ENCODE data around the gene ZNF565. TPM values are rescaled to one million over a fixed set of nuclear protein-coding genes. Genes with fewer than 3 reads are reported as not detected.
"Not testable (repeated sequence)": the region's sequence is repeated elsewhere in the genome, so short reads cannot be mapped to it uniquely, and the experiment has no call there.

The ZNF565 gene
- total RNA-seq, 1 experiment from 2014 or later: 5.7 TPM

DNA sequence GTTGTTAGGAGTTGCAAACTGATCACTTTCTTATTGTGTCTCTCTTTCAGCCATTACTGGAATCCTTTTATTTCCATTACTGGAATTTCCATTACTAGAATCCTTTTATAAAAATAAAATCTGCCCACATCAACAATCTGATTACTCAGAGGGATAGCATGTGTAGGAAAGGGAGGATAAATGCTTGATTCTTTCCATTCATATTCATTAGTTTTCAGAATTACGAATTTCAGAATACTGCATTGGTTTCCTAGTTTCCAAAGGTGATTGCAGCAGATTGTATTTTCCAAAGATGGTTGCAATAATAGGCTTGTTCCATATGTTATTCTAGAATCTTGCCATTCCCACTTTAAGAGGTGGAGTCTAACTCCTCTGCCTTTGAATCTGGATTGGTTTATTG is 37.6 kb upstream of the ZNF565 start:
- no peaks in the 10 kb centered on the region for H3K9me3 ChIP-seq (ENCODE audit: low read length)
- no peak overlapping the region for H3K9ac ChIP-seq (ENCODE audit: low read length)
- no peaks in the 10 kb centered on the region for H3K36me3 ChIP-seq (ENCODE audit: insufficient read depth, low read length)
- no peak overlapping the region for H3K4me2 ChIP-seq (ENCODE audit: low read depth, low read length, poor library complexity, severe bottlenecking)
- H3K9me2 ChIP-seq (replicated peaks; ENCODE audit: insufficient read depth, low read length): no peaks in the 10 kb centered on the region
- H3K4me3 ChIP-seq (ENCODE audit: low read length): no peak overlapping the region
- no peaks in the 10 kb centered on the region for H3K27me3 ChIP-seq (ENCODE audit: low read length)
- no peak for DNase-seq
- no peaks in the 10 kb centered on the region for H3K4me1 ChIP-seq (ENCODE audit: low read length)
- no peak overlapping the region for H2AFZ ChIP-seq (ENCODE audit: low read length)
- no peaks in the 10 kb centered on the region for H4K20me1 ChIP-seq (ENCODE audit: insufficient read depth, low read depth, low read length)
- H3K79me2 ChIP-seq (ENCODE audit: low read length): no peaks in the 10 kb centered on the region
- no peak overlapping the region for H3K27ac ChIP-seq (ENCODE audit: low read length)

DNA sequence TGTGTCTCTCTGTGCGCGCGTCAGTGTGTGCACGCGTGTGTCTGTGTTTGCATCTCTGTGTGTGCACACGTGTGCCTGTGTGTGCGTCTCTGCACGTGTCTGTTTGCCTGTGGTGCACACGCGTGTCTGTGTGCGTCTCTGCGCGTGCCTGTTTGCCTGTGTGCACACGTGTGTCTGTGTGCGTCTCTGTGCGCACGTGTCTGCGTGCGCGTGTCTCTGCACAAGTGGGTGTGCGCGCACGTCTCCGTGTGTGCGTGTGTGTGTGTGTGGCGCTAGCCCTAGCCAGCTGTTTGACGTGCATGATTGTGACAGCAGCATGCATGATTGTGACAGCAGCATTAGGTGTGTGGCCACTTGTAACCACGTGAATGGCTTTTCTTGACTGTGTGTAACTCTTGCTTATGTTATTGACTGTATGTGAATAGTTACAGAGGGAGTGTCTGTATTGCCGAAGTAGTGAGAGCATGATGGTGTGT is 31.6 kb upstream of the ZNF565 start:
- Histone ChIP-seq H3K9me3 (ENCODE audit: low read length) (no peaks in the 10 kb centered on the region), H3K9me2 (replicated peaks; ENCODE audit: insufficient read depth, low read length) (no peaks in the 10 kb centered on the region), H4K20me1 (ENCODE audit: insufficient read depth, low read depth, low read length) (no peaks in the 10 kb centered on the region), H3K79me2 (ENCODE audit: low read length) (no peaks in the 10 kb centered on the region), H3K27me3 (ENCODE audit: low read length) (no peaks in the 10 kb centered on the region), H2AFZ (ENCODE audit: low read length) (no peak overlapping the region), H3K4me1 (ENCODE audit: low read length) (no peaks in the 10 kb centered on the region), H3K4me3 (ENCODE audit: low read length) (no peak overlapping the region), H3K4me2 (ENCODE audit: low read depth, low read length, poor library complexity, severe bottlenecking) (no peak overlapping the region), H3K27ac (ENCODE audit: low read length) (no peak overlapping the region), H3K36me3 (ENCODE audit: insufficient read depth, low read length) (no peaks in the 10 kb centered on the region), H3K9ac (ENCODE audit: low read length) (no peak overlapping the region)
- no peak for DNase-seq

DNA sequence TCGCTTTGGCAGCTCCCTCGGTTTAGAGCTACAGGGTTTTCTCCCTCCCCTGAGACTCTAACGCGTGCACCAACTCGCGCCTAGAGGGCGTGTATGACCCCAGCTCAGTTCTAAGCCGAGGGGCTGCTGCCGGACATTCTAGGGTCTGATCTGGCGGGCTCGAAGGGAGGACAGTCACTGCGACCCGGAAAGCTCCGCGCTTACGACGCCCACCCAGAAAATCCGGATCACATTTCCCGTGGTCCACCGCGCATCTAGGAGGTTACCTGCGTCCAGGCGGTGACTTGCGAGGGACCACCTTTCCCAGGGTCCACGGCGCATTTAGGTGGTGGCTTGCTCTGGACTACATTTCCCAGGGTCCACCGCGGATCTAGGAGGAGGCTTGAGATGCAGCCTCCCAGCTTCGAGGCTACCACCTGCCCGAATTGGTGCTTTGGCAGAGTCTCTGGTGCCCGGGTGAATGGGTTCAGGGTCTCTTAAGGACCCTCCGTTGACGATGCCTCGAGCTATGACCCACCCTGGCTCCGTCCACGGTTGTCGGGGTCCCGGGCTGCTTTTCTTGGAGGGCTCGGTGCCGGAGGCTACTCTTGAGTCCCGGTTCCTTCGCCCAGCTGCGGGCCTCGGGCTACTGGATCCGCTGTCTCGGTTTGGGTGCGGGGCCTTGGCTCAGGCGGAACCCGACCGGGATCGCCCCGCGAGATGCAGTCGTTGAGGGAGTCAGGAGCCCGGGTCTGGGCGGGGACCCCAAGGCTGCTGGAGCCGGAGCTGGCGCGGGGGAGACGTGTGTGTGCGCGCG is 30.9 kb upstream of the ZNF565 start:
- H3K36me3 ChIP-seq (ENCODE audit: insufficient read depth, low read length): no peaks in the 10 kb centered on the region
- no peaks in the 10 kb centered on the region for H3K4me1 ChIP-seq (ENCODE audit: low read length)
- no peaks in the 10 kb centered on the region for H3K9me3 ChIP-seq (ENCODE audit: low read length)
- no peak for DNase-seq
- no peak overlapping the region for H2AFZ ChIP-seq (ENCODE audit: low read length)
- H3K9ac ChIP-seq (ENCODE audit: low read length): no peak overlapping the region
- no peak overlapping the region for H3K4me2 ChIP-seq (ENCODE audit: low read depth, low read length, poor library complexity, severe bottlenecking)
- H4K20me1 ChIP-seq (ENCODE audit: insufficient read depth, low read depth, low read length): no peaks in the 10 kb centered on the region
- no peaks in the 10 kb centered on the region for H3K79me2 ChIP-seq (ENCODE audit: low read length)
- no peak overlapping the region for H3K4me3 ChIP-seq (ENCODE audit: low read length)
- H3K27ac ChIP-seq (ENCODE audit: low read length): no peak overlapping the region
- no peaks in the 10 kb centered on the region for H3K27me3 ChIP-seq (ENCODE audit: low read length)
- H3K9me2 ChIP-seq (replicated peaks; ENCODE audit: insufficient read depth, low read length): no peaks in the 10 kb centered on the region

DNA sequence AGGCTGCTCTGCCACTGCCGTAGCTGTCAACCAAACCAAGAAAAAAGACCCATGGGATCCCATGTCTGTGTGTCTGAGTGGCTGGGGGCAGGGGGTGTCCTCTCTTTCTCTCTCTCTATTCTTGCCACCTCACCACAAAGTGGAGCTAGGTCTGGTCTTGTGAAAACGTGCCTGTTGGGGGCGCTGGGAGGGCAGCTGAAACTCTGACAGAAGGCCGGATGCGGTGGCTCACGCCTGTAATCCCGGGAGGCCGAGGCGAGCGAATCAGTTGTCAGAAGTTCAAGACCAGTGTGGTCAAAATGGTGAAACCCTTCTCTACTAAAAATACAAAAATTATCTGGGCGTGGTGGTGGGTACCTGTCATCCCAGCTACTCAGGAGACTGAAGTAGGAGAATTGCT is 29.6 kb upstream of the ZNF565 start:
- 0 out of 2 replicates have a peak, but pooled peaks cover 3% of the 10 kb centered on the region for H3K36me3 ChIP-seq (ENCODE audit: insufficient read depth, low read length)
- H3K9me2 ChIP-seq (replicated peaks; ENCODE audit: insufficient read depth, low read length): no peaks in the 10 kb centered on the region
- H3K27ac ChIP-seq (ENCODE audit: low read length): no peak overlapping the region
- H4K20me1 ChIP-seq (ENCODE audit: insufficient read depth, low read depth, low read length): no peaks in the 10 kb centered on the region
- no peak for DNase-seq
- H3K4me3 ChIP-seq (ENCODE audit: low read length): no peak overlapping the region
- no peaks in the 10 kb centered on the region for H3K9me3 ChIP-seq (ENCODE audit: low read length)
- H3K4me2 ChIP-seq (ENCODE audit: low read depth, low read length, poor library complexity, severe bottlenecking): no peak overlapping the region
- H3K79me2 ChIP-seq (ENCODE audit: low read length): no peaks in the 10 kb centered on the region
- no peaks in the 10 kb centered on the region for H3K4me1 ChIP-seq (ENCODE audit: low read length)
- H3K27me3 ChIP-seq (ENCODE audit: low read length): no peaks in the 10 kb centered on the region
- no peak overlapping the region for H3K9ac ChIP-seq (ENCODE audit: low read length)
- no peak overlapping the region for H2AFZ ChIP-seq (ENCODE audit: low read length)

DNA sequence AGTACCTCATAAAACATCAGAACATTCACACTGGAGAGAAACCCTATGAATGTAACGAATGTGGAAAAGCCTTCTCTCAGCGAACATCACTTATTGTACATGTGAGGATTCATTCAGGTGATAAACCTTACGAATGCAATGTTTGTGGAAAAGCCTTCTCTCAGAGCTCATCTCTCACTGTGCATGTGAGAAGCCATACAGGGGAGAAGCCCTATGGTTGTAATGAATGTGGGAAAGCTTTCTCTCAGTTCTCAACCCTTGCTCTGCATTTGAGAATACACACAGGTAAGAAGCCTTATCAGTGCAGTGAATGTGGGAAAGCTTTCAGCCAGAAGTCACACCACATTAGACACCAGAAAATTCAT is 22.5 kb upstream of the ZNF565 start:
- Histone ChIP-seq H3K4me3 (ENCODE audit: low read length) (no peak overlapping the region), H3K79me2 (ENCODE audit: low read length) (no peaks in the 10 kb centered on the region), H3K9me3 (ENCODE audit: low read length) (no peaks in the 10 kb centered on the region), H3K9me2 (replicated peaks; ENCODE audit: insufficient read depth, low read length) (no peaks in the 10 kb centered on the region), H3K4me2 (ENCODE audit: low read depth, low read length, poor library complexity, severe bottlenecking) (no peak overlapping the region), H3K4me1 (ENCODE audit: low read length) (no peaks in the 10 kb centered on the region), H2AFZ (ENCODE audit: low read length) (no peak overlapping the region), H3K27ac (ENCODE audit: low read length) (no peak overlapping the region), H4K20me1 (ENCODE audit: insufficient read depth, low read depth, low read length) (no peaks in the 10 kb centered on the region), H3K27me3 (ENCODE audit: low read length) (no peaks in the 10 kb centered on the region), H3K36me3 (ENCODE audit: insufficient read depth, low read length) (peaks cover 67% of the 10 kb centered on the region), H3K9ac (ENCODE audit: low read length) (no peak overlapping the region)
- DNase-seq: no peak

DNA sequence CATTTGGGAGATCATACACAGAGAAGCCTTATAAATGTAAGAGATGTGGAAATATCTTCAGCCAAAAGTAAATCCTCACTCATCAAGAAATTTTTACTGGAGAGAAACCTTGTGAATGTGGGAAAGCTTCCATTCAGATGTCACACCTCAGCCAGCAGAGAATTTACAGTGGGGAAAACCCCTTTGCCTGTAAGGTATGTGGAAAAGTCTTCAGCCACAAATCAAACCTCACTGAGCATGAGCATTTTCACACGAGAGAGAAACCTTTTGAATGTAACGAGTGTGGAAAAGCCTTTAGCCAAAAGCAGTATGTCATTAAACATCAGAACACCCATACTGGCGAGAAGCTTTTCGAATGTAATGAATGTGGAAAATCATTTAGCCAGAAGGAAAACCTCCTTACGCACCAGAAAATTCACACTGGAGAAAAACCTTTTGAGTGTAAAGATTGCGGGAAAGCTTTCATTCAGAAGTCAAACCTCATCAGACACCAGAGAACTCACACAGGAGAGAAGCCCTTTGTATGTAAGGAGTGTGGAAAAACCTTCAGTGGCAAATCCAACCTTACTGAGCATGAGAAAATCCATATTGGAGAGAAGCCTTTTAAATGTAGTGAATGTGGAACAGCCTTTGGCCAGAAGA is 22.0 kb upstream of the ZNF565 start:
- no peak overlapping the region for H3K9ac ChIP-seq (ENCODE audit: low read length)
- H3K9me3 ChIP-seq (ENCODE audit: low read length): no peaks in the 10 kb centered on the region
- H2AFZ ChIP-seq (ENCODE audit: low read length): no peak overlapping the region
- H3K9me2 ChIP-seq (replicated peaks; ENCODE audit: insufficient read depth, low read length): no peaks in the 10 kb centered on the region
- peaks cover 71% of the 10 kb centered on the region for H3K36me3 ChIP-seq (ENCODE audit: insufficient read depth, low read length)
- H3K4me3 ChIP-seq (ENCODE audit: low read length): no peak overlapping the region
- peaks cover 3% of the 10 kb centered on the region; the same call in 1 of the 2 replicates for H3K79me2 ChIP-seq (ENCODE audit: low read length)
- no peak overlapping the region for H3K27ac ChIP-seq (ENCODE audit: low read length)
- DNase-seq: no peak
- no peaks in the 10 kb centered on the region for H3K4me1 ChIP-seq (ENCODE audit: low read length)
- H3K4me2 ChIP-seq (ENCODE audit: low read depth, low read length, poor library complexity, severe bottlenecking): no peak overlapping the region
- no peaks in the 10 kb centered on the region for H4K20me1 ChIP-seq (ENCODE audit: insufficient read depth, low read depth, low read length)
- no peaks in the 10 kb centered on the region for H3K27me3 ChIP-seq (ENCODE audit: low read length)

DNA sequence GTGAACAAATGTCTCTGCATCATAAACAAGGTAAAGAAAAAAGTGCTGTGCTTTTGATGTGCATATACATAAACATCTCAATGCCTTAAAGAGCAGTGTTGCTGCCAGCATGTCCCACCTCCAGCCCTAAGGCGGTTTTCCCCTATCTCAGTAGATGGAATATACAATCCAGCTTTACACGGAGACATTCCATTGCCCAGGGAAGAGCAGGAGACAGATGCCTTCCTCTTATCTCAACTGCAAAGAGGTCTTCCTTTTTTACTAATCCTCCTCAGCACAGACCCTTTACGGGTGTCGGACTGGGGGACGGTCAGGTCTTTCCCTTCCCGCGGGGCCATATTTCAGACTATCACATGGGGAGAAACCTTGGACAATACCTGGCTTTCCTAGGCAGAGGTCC is 19.2 kb upstream of the ZNF565 start:
- not testable (repeated sequence) for H3K9ac ChIP-seq (ENCODE audit: low read length); H3K27me3 ChIP-seq (ENCODE audit: low read length); H3K4me2 ChIP-seq (ENCODE audit: low read depth, low read length, poor library complexity, severe bottlenecking); DNase-seq; H2AFZ ChIP-seq (ENCODE audit: low read length); H3K4me3 ChIP-seq (ENCODE audit: low read length); H3K9me3 ChIP-seq (ENCODE audit: low read length); H3K4me1 ChIP-seq (ENCODE audit: low read length); H4K20me1 ChIP-seq (ENCODE audit: insufficient read depth, low read depth, low read length); H3K27ac ChIP-seq (ENCODE audit: low read length); H3K9me2 ChIP-seq (replicated peaks; ENCODE audit: insufficient read depth, low read length)
- peaks cover 90% of the 10 kb centered on the region for H3K36me3 ChIP-seq (ENCODE audit: insufficient read depth, low read length)
- H3K79me2 ChIP-seq (ENCODE audit: low read length): peaks cover 19% of the 10 kb centered on the region

DNA sequence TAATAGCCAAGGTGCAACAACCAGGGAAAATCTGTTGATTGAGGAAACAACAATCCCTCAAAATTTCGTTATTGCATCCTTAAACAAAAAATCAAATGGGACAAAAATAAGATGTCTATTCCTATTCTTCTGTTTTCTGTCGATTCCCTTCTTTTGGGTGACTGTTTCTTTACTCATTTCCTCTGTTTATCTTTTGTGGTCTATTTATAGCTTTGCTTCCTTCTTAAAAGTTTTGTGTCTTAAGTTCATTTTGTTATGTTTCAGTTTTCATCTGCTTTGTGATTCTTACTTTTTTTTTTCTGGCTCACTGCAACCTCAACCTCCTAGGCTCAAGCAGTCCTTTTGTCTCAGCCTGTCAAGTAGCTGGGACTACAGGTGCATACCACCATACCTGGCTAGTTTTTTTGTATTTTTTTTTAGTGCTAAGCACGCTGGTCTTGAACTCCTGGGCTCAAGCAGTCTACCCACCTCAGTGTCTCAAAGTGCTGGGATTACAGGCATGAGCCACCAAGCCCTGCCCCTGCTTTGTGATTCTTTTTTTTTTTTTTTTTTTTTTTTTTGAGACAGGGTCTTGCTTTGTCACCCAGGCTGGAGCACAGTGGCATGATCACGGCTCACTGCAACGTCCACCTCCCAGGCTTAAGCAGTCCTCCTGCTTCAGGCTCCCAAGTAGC is 10.9 kb upstream of the ZNF565 start:
- H3K27me3 ChIP-seq (ENCODE audit: low read length): no peaks in the 10 kb centered on the region
- H3K4me2 ChIP-seq (ENCODE audit: low read depth, low read length, poor library complexity, severe bottlenecking): no peak overlapping the region
- H3K4me1 ChIP-seq (ENCODE audit: low read length): no peaks in the 10 kb centered on the region
- DNase-seq: no peak
- H2AFZ ChIP-seq (ENCODE audit: low read length): no peak overlapping the region
- peaks cover 90% of the 10 kb centered on the region for H3K79me2 ChIP-seq (ENCODE audit: low read length)
- H3K4me3 ChIP-seq (ENCODE audit: low read length): no peak overlapping the region
- no peaks in the 10 kb centered on the region for H3K9me2 ChIP-seq (replicated peaks; ENCODE audit: insufficient read depth, low read length)
- no peak overlapping the region for H3K27ac ChIP-seq (ENCODE audit: low read length)
- H3K9me3 ChIP-seq (ENCODE audit: low read length): no peaks in the 10 kb centered on the region; the same call in 1 of the 2 replicates
- peaks cover 78% of the 10 kb centered on the region for H3K36me3 ChIP-seq (ENCODE audit: insufficient read depth, low read length)
- no peak overlapping the region for H3K9ac ChIP-seq (ENCODE audit: low read length)
- H4K20me1 ChIP-seq (ENCODE audit: insufficient read depth, low read depth, low read length): peaks cover 3% of the 10 kb centered on the region; the same call in 1 of the 2 replicates

Data from Karpas-422 (cell line).